ENCODE measurements around the gene POLRMT.
"Not testable (repeated sequence)": the region's sequence is repeated elsewhere in the genome, so short reads cannot be mapped to it uniquely, and the experiment has no call there.

POLRMT gene

GRCh38 chr19:610071-610800 lies 23.1 kb downstream of the POLRMT start:
- peak overlapping the region; percentile 96 for H3K27ac Mint-ChIP-seq
- H3K4me3 Mint-ChIP-seq = peak overlapping the region; percentile 88
- H3K27me3 Mint-ChIP-seq (ENCODE audit: low read depth) = no peaks in the 10 kb centered on the region
- H3K9me3 Mint-ChIP-seq = no peaks in the 10 kb centered on the region
- H3K4me1 Mint-ChIP-seq (ENCODE audit: low read depth) = peaks cover 3% of the 10 kb centered on the region
- no peak for DNase-seq (ENCODE audit: low spot score)
- H3K36me3 Mint-ChIP-seq (ENCODE audit: low read depth) = peaks cover 2% of the 10 kb centered on the region

GRCh38 chr19:609004-609346 lies 24.4 kb downstream of the POLRMT start:
- H3K27me3 Mint-ChIP-seq (ENCODE audit: low read depth) = no peaks in the 10 kb centered on the region
- H3K36me3 Mint-ChIP-seq (ENCODE audit: low read depth) = no peaks in the 10 kb centered on the region
- no peaks in the 10 kb centered on the region for H3K9me3 Mint-ChIP-seq
- peaks cover 3% of the 10 kb centered on the region for H3K4me1 Mint-ChIP-seq (ENCODE audit: low read depth)
- no peak overlapping the region for H3K27ac Mint-ChIP-seq
- no peak overlapping the region for H3K4me3 Mint-ChIP-seq
- DNase-seq (ENCODE audit: low spot score) = no peak

GRCh38 chr19:608155-609003 lies 25.0 kb downstream of the POLRMT start:
- H3K4me3 Mint-ChIP-seq = no peak overlapping the region
- no peaks in the 10 kb centered on the region for H3K27me3 Mint-ChIP-seq (ENCODE audit: low read depth)
- H3K9me3 Mint-ChIP-seq = no peaks in the 10 kb centered on the region
- H3K4me1 Mint-ChIP-seq (ENCODE audit: low read depth) = peaks cover 3% of the 10 kb centered on the region
- no peak overlapping the region for H3K27ac Mint-ChIP-seq
- no peak for DNase-seq (ENCODE audit: low spot score)
- H3K36me3 Mint-ChIP-seq (ENCODE audit: low read depth) = no peaks in the 10 kb centered on the region

- Mint-ChIP-seq H3K9me3 (no peaks in the 10 kb centered on the region), H3K36me3 (ENCODE audit: low read depth) (no peaks in the 10 kb centered on the region), H3K4me1 (ENCODE audit: low read depth) (peaks cover 3% of the 10 kb centered on the region), H3K27me3 (ENCODE audit: low read depth) (no peaks in the 10 kb centered on the region), H3K4me3 (no peak overlapping the region), H3K27ac (peak overlapping the region; percentile 26)
- DNase-seq (ENCODE audit: low spot score) = no peak
Observed at GRCh38 chr19:607301-608154, 25.8 kb downstream of the POLRMT start.

- not testable (repeated sequence) for H3K9me3 Mint-ChIP-seq; H3K27me3 Mint-ChIP-seq (ENCODE audit: low read depth); H3K4me1 Mint-ChIP-seq (ENCODE audit: low read depth); H3K4me3 Mint-ChIP-seq; H3K36me3 Mint-ChIP-seq (ENCODE audit: low read depth); H3K27ac Mint-ChIP-seq
- DNase-seq (ENCODE audit: low spot score) = peak; percentile 38
Observed at GRCh38 chr19:605061-605971, 28.0 kb downstream of the POLRMT start.

GRCh38 chr19:604355-604754 lies 29.0 kb downstream of the POLRMT start:
- Mint-ChIP-seq H3K36me3 (ENCODE audit: low read depth) (no peaks in the 10 kb centered on the region), H3K27me3 (ENCODE audit: low read depth) (no peaks in the 10 kb centered on the region), H3K27ac (peak overlapping the region; percentile 36), H3K4me1 (ENCODE audit: low read depth) (no peaks in the 10 kb centered on the region), H3K4me3 (no peak overlapping the region), H3K9me3 (no peaks in the 10 kb centered on the region)
- peak; percentile 32 for DNase-seq (ENCODE audit: low spot score)

- not testable (repeated sequence) for H3K27ac Mint-ChIP-seq; H3K27me3 Mint-ChIP-seq (ENCODE audit: low read depth); H3K4me3 Mint-ChIP-seq; H3K9me3 Mint-ChIP-seq; H3K4me1 Mint-ChIP-seq (ENCODE audit: low read depth); DNase-seq (ENCODE audit: low spot score); H3K36me3 Mint-ChIP-seq (ENCODE audit: low read depth)
Observed at GRCh38 chr19:603779-604178, 29.6 kb downstream of the POLRMT start.

GRCh38 chr19:603302-603639 lies 30.1 kb downstream of the POLRMT start:
- not testable (repeated sequence) for H3K36me3 Mint-ChIP-seq (ENCODE audit: low read depth); H3K4me1 Mint-ChIP-seq (ENCODE audit: low read depth); H3K4me3 Mint-ChIP-seq; H3K27ac Mint-ChIP-seq; H3K9me3 Mint-ChIP-seq; H3K27me3 Mint-ChIP-seq (ENCODE audit: low read depth); DNase-seq (ENCODE audit: low spot score)

GRCh38 chr19:602391-603301 lies 30.7 kb downstream of the POLRMT start:
- Mint-ChIP-seq H3K4me1 (ENCODE audit: low read depth) (no peaks in the 10 kb centered on the region), H3K36me3 (ENCODE audit: low read depth) (no peaks in the 10 kb centered on the region), H3K27ac (no peak overlapping the region), H3K27me3 (ENCODE audit: low read depth) (no peaks in the 10 kb centered on the region), H3K4me3 (no peak overlapping the region), H3K9me3 (no peaks in the 10 kb centered on the region)
- DNase-seq (ENCODE audit: low spot score) = no peak

GRCh38 chr19:601790-602189 lies 31.5 kb downstream of the POLRMT start:
- Mint-ChIP-seq H3K4me3 (no peak overlapping the region), H3K4me1 (ENCODE audit: low read depth) (no peaks in the 10 kb centered on the region), H3K27ac (no peak overlapping the region), H3K27me3 (ENCODE audit: low read depth) (no peaks in the 10 kb centered on the region), H3K36me3 (ENCODE audit: low read depth) (no peaks in the 10 kb centered on the region), H3K9me3 (no peaks in the 10 kb centered on the region)
- no peak for DNase-seq (ENCODE audit: low spot score)

- H3K4me1 Mint-ChIP-seq (ENCODE audit: low read depth) = no peaks in the 10 kb centered on the region
- H3K27me3 Mint-ChIP-seq (ENCODE audit: low read depth) = no peaks in the 10 kb centered on the region
- H3K9me3 Mint-ChIP-seq = no peaks in the 10 kb centered on the region
- DNase-seq (ENCODE audit: low spot score) = no peak
- H3K36me3 Mint-ChIP-seq (ENCODE audit: low read depth) = no peaks in the 10 kb centered on the region
- H3K27ac Mint-ChIP-seq = no peak overlapping the region
- H3K4me3 Mint-ChIP-seq = no peak overlapping the region
Observed at GRCh38 chr19:601310-601709, 32.0 kb downstream of the POLRMT start.

- no peaks in the 10 kb centered on the region for H3K4me1 Mint-ChIP-seq (ENCODE audit: low read depth)
- DNase-seq (ENCODE audit: low spot score) = no peak
Observed at GRCh38 chr19:597406-598315, 35.7 kb downstream of the POLRMT start.

More at GRCh38 chr19:597406-598315, 35.7 kb downstream of the POLRMT start:
- Mint-ChIP-seq H3K4me3 (no peak overlapping the region), H3K27me3 (ENCODE audit: low read depth) (peaks cover 9% of the 10 kb centered on the region), H3K9me3 (no peaks in the 10 kb centered on the region), H3K36me3 (ENCODE audit: low read depth) (no peaks in the 10 kb centered on the region), H3K27ac (no peak overlapping the region)
